ENCODE measurements around the gene ADAM12. TPM values are rescaled to one million over a fixed set of nuclear protein-coding genes. Genes with fewer than 3 reads are reported as not detected.

The ADAM12 gene
- total and polyA plus RNA-seq, 10 of the 15 experiments (the other 5 are each of a cell fraction or from before 2014, with no cell fraction given) = under 0.01 to 0.62 (median 0.04) TPM; not detected in 5

GRCh38 chr10:126425489-126426065 lies 37.3 kb upstream of the ADAM12 start:
- ATAC-seq (no peak), FAIRE-seq (no peak), DNase-seq (ENCODE audit: low read depth, low spot score) (no peak)
- ChIA-PET RAD21 (ENCODE audit: unreplicated experiment) (no interaction called here), POLR2A (no interaction called here), SMC1A (ENCODE audit: uncharacterized antibody, unreplicated experiment) (no interaction called here), CTCF (no interaction called here)
- in situ Hi-C loops (cut with MboI) (no loop called here), intact Hi-C loops (cut with micrococcal nuclease; ENCODE audit: unreplicated experiment) (no loop called here)
- WGBS (ENCODE audit: insufficient coverage, insufficient replicate concordance, low lambda C conversion rate, missing lambda C conversion rate) = 34% methylated on average over 8 of the region's 8 CpGs
- Histone ChIP-seq H3K27me3 (replicated peaks in 1 of 2; ENCODE audit: control insufficient read depth in 2 of 2, insufficient read depth in 2 of 2, low read length in 1 of 2) (no peaks in the 10 kb centered on the region), H3K27ac (ENCODE audit: control insufficient read depth, insufficient read depth) (no peak overlapping the region), H3K9ac (ENCODE audit: control insufficient read depth, insufficient read depth, low read length) (no peak overlapping the region), H3K9me3 (replicated peaks; ENCODE audit: control insufficient read depth, insufficient read depth, low read length) (no peaks in the 10 kb centered on the region; the same call in 2 of the 3 replicates), H3K36me3 (ENCODE audit: control insufficient read depth in 2 of 2, insufficient read depth in 2 of 2, low read length in 1 of 2) (no peaks in the 10 kb centered on the region), H4K20me1 (ENCODE audit: control insufficient read depth, insufficient read depth) (no peaks in the 10 kb centered on the region), H3K79me2 (ENCODE audit: control insufficient read depth, insufficient read depth, low read length) (no peaks in the 10 kb centered on the region), H3K4me3 (no peak overlapping the region), H3K4me2 (ENCODE audit: control insufficient read depth, insufficient read depth) (no peak overlapping the region), H3K4me1 (ENCODE audit: control insufficient read depth, insufficient read depth, low read length) (no peaks in the 10 kb centered on the region), H2AFZ (ENCODE audit: control insufficient read depth, low read depth, low read length) (no peak overlapping the region)
- no peak for TF ChIP-seq SREBF1 (IDR thresholded peaks at IDR 0.05; ENCODE audit: low read length)
- no peak for TF ChIP-seq MEF2A (IDR thresholded peaks at IDR 0.05; ENCODE audit: insufficient read depth, low read depth, low read length)
- TF ChIP-seq HDAC2 (IDR thresholded peaks at IDR 0.05) = no peak
- no peak for TF ChIP-seq SP1 (IDR thresholded peaks at IDR 0.05; ENCODE audit: low read depth, low read length)
- no peak for TF ChIP-seq TAF1 (IDR thresholded peaks at IDR 0.05; ENCODE audit: borderline replicate concordance, low read depth, low read length)
- no TSS peak for BruUV-seq (replicated peaks)

DNA sequence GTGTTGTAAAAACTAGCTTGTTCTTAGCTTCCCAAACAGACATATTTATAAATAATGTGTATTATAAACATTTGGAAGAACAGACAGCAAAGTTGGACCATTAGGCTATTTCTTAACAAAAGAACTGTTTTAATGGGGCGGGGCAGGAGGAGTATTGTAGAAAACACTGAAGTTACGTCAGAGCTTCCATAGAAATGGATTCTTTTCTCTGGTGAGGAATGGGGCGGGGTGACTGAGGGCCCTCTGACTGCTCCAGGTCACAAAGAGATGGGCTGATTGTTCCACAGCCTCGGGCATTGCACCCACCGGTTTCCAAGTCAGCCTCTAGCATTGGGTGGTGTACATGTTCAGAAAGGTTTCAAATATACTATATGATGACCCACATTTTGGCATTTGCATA lies 36.8 kb upstream of the ADAM12 start:
- ChIA-PET RAD21 (ENCODE audit: unreplicated experiment) (no interaction called here), CTCF (no interaction called here), POLR2A (no interaction called here), SMC1A (ENCODE audit: uncharacterized antibody, unreplicated experiment) (interaction anchor here (0.6 kb wide), 1 partner anchor 22 kb away, joined by 3 read pairs; no protein-coding TSS in a partner anchor)
- Histone ChIP-seq H3K27me3 (replicated peaks in 1 of 2; ENCODE audit: control insufficient read depth in 2 of 2, insufficient read depth in 2 of 2, low read length in 1 of 2) (no peaks in the 10 kb centered on the region), H2AFZ (ENCODE audit: control insufficient read depth, low read depth, low read length) (no peak overlapping the region), H3K36me3 (ENCODE audit: control insufficient read depth in 2 of 2, insufficient read depth in 2 of 2, low read length in 1 of 2) (no peaks in the 10 kb centered on the region), H3K9me3 (replicated peaks; ENCODE audit: control insufficient read depth, insufficient read depth, low read length) (no peaks in the 10 kb centered on the region; the same call in 2 of the 3 replicates), H3K4me2 (ENCODE audit: control insufficient read depth, insufficient read depth) (no peak overlapping the region), H3K4me3 (no peak overlapping the region), H3K79me2 (ENCODE audit: control insufficient read depth, insufficient read depth, low read length) (no peaks in the 10 kb centered on the region), H3K9ac (ENCODE audit: control insufficient read depth, insufficient read depth, low read length) (no peak overlapping the region), H4K20me1 (ENCODE audit: control insufficient read depth, insufficient read depth) (no peaks in the 10 kb centered on the region), H3K4me1 (ENCODE audit: control insufficient read depth, insufficient read depth, low read length) (no peaks in the 10 kb centered on the region), H3K27ac (ENCODE audit: control insufficient read depth, insufficient read depth) (no peak overlapping the region)
- FAIRE-seq (no peak), DNase-seq (ENCODE audit: low read depth, low spot score) (no peak), ATAC-seq (no peak)
- in situ Hi-C loops (cut with MboI) = no loop called here
- intact Hi-C loops (cut with micrococcal nuclease; ENCODE audit: unreplicated experiment) = no loop called here
- 1% methylated on average over 5 of the region's 5 CpGs for WGBS (ENCODE audit: insufficient coverage, insufficient replicate concordance, low lambda C conversion rate, missing lambda C conversion rate)
- BruUV-seq (replicated peaks) = no TSS peak
- TF ChIP-seq MEF2A (IDR thresholded peaks at IDR 0.05; ENCODE audit: insufficient read depth, low read depth, low read length) = no peak
- no peak for TF ChIP-seq HCFC1 (IDR thresholded peaks at IDR 0.05; ENCODE audit: low read length)
- TF ChIP-seq ZBED1 (IDR thresholded peaks at IDR 0.05; ENCODE audit: borderline replicate concordance) = no peak
- no peak for TF ChIP-seq GABPA (IDR thresholded peaks at IDR 0.05; ENCODE audit: low read depth)
- TF ChIP-seq SMARCA5 (IDR thresholded peaks at IDR 0.05) = no peak
- TF ChIP-seq BMI1 (IDR thresholded peaks at IDR 0.05; ENCODE audit: borderline replicate concordance) = no peak
- TF ChIP-seq ATF2 (IDR thresholded peaks at IDR 0.05; ENCODE audit: low read length) = no peak
- TF ChIP-seq DPF2 (IDR thresholded peaks at IDR 0.05) = no peak
- TF ChIP-seq TCF12 (IDR thresholded peaks at IDR 0.05; ENCODE audit: low read depth, low read length) = no peak
- TF ChIP-seq HDAC6 (IDR thresholded peaks at IDR 0.05; ENCODE audit: unreplicated experiment) = no peak
- TF ChIP-seq CEBPB (IDR thresholded peaks at IDR 0.05; ENCODE audit: borderline replicate concordance in 1 of 2, low read depth in 2 of 2, low read length in 2 of 2) = no peak
- no peak for TF ChIP-seq ZBTB4 (CRISPR knock-in tag; IDR thresholded peaks at IDR 0.05)

Measured in GM12878 (cell line).